Neutrophil (primary cell): Measurements from ENCODE around the gene FGD4.
A peak's percentile ranks its signal among the peaks of the same experiment; 100 is the strongest.

Experiments
- H3K27ac ChIP-seq: fragments of 200-600 bp; sonication (generic); 2 replicates; pipeline ENCODE4 v1.5.1; 2016; ENCODE audit warnings: mild to moderate bottlenecking, moderate library complexity
- H3K27me3 ChIP-seq: fragments of 200-600 bp; sonication (generic); 2 replicates; pipeline ENCODE4 v1.6.0; 2016; ENCODE audit warnings: mild to moderate bottlenecking
- H3K36me3 ChIP-seq: fragments of 200-600 bp; sonication (generic); 2 replicates; pipeline ENCODE4 v1.5.1; 2017
- H3K4me1 ChIP-seq, 2 experiments: fragments of 200-600 bp in 1 of 2; sonication (generic) in 1 of 2; 1 replicate in 1 of 2; 2 replicates in 1 of 2; pipeline versions ENCODE4 v1.5.1 to v1.6.1; 2013 to 2016; ENCODE audit warnings: low read depth in 1 of 2, low read length in 1 of 2, mild to moderate bottlenecking in 1 of 2, moderate library complexity in 1 of 2; ENCODE audit not compliant: control insufficient read depth in 1 of 2, insufficient read depth in 1 of 2
- H3K4me3 ChIP-seq, 2 experiments: fragments of 200-600 bp in 1 of 2; sonication (generic) in 1 of 2; 1 replicate in 1 of 2; 2 replicates in 1 of 2; pipeline ENCODE4 v1.5.1; 2013 to 2016; ENCODE audit warnings: low read depth in 1 of 2, low read length in 1 of 2, mild to moderate bottlenecking in 1 of 2, moderate library complexity in 1 of 2
- H3K9me3 ChIP-seq: fragments of 200-600 bp; sonication (generic); 2 replicates; pipeline ENCODE4 v1.5.1; 2016
- TF ChIP-seq, protein P1 (sequence below): fragments of 200-600 bp; sonication (generic); IDR thresholded peaks from 2 replicates; pipeline ENCODE4 v1.5.1; 2016; ENCODE audit warnings: antibody characterized with exemption

FGD4 gene

DNA sequence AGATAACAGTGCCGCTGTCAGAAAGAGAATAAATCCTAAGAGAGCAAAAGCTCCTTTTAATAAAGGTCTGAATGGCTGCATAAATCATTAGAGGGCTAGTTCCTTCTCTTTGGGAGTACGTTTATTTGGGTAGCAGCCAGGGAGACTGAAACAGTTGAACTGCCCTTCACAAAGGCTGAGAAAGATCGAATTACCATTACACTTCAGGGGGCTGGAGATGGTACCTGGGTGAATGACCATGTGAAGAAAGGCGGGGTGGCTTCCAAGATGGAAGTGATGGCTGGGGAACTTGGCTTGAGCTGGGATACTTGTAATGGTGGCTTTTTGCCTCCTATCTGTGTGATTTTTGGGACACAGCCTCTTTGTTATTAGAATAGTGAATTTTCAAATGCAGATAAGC lies 1.7 kb upstream of the FGD4 start:
- Histone ChIP-seq H3K36me3 (no peaks in the 10 kb centered on the region), H3K27me3 (peaks cover 86% of the 10 kb centered on the region), H3K27ac (no peak overlapping the region), H3K4me1 (peaks cover 16 to 19% of the 10 kb centered on the region in 2 experiments), H3K4me3 (no peak overlapping the region), H3K9me3 (no peaks in the 10 kb centered on the region)
- TF ChIP-seq, protein P1, sequence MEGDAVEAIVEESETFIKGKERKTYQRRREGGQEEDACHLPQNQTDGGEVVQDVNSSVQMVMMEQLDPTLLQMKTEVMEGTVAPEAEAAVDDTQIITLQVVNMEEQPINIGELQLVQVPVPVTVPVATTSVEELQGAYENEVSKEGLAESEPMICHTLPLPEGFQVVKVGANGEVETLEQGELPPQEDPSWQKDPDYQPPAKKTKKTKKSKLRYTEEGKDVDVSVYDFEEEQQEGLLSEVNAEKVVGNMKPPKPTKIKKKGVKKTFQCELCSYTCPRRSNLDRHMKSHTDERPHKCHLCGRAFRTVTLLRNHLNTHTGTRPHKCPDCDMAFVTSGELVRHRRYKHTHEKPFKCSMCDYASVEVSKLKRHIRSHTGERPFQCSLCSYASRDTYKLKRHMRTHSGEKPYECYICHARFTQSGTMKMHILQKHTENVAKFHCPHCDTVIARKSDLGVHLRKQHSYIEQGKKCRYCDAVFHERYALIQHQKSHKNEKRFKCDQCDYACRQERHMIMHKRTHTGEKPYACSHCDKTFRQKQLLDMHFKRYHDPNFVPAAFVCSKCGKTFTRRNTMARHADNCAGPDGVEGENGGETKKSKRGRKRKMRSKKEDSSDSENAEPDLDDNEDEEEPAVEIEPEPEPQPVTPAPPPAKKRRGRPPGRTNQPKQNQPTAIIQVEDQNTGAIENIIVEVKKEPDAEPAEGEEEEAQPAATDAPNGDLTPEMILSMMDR: no peak

DNA sequence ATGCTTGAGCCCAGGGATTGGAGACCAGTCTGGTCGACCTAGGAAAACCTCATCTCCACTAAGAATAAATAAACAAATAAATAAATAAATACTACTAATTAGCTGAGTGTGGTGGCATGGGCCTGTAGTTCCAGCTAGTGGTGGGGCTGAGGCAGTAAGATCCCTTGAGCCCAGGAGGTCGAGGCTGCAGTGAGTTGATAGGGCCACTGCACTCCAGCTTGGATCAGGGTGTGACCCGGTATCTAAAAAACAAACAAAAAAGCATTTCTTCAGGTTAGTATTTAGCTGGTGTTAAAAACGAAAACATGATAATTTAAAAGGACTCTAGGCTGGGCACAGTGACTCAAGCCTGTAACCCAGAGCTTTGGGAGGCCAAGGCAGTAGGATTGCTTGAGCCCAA lies 1.2 kb upstream of the FGD4 start:
- Histone ChIP-seq H3K36me3 (no peaks in the 10 kb centered on the region), H3K4me1 (peaks cover 16 to 19% of the 10 kb centered on the region in 2 experiments), H3K9me3 (no peaks in the 10 kb centered on the region), H3K4me3 (no peak overlapping the region), H3K27me3 (peaks cover 91% of the 10 kb centered on the region), H3K27ac (no peak overlapping the region)
- TF ChIP-seq, protein P1: no peak

- Histone ChIP-seq H3K36me3 (no peaks in the 10 kb centered on the region), H3K27ac (no peak overlapping the region), H3K27me3 (peaks cover 93% of the 10 kb centered on the region), H3K4me1 (peaks cover 16 to 19% of the 10 kb centered on the region in 2 experiments), H3K9me3 (no peaks in the 10 kb centered on the region), H3K4me3 (peak overlapping the region; percentile 49 to 54)
- TF ChIP-seq, protein P1: no peak
These were observed 465 bp upstream of the FGD4 start for GRCh38 chr12:32398816-32399369.

DNA sequence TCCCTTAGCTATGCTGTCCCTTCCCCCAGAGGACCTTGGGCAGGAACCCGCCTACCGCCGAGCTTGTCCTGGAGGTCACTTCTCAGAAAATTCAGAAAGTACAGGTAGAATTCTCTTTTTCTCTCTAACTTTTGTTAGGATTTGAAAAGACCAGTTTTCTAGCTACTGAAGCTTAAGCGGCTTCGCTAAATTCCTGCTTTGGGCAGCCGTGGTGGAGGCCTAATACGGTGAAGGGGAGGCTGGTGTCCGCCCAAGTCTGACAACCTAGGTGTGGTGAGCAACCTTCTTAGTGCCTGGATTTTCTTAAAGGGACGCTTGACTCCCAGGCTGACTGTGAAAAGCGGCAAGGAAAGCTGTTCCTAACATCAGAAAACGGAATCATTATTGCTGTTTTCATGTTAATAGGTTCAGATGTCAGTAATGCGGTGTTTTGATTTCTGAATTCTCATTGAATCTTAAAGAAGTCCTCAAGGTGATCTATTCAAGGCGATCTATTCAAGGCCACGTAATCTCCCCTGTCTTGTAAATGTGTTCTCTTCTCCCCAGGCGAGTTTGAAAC lies 835 bp downstream of the FGD4 start:
- peak overlapping the region; percentile 49 to 54 for H3K4me3 ChIP-seq
- TF ChIP-seq, protein P1: no peak
- no peaks in the 10 kb centered on the region for H3K36me3 ChIP-seq
- H3K9me3 ChIP-seq: no peaks in the 10 kb centered on the region
- H3K27me3 ChIP-seq: peaks cover 81% of the 10 kb centered on the region
- peaks cover 16 to 19% of the 10 kb centered on the region in 2 experiments for H3K4me1 ChIP-seq
- no peak overlapping the region for H3K27ac ChIP-seq

- no peak overlapping the region for H3K27ac ChIP-seq
- no peak overlapping the region for H3K4me3 ChIP-seq
- H3K4me1 ChIP-seq: peaks cover 16 to 19% of the 10 kb centered on the region in 2 experiments
- no peaks in the 10 kb centered on the region for H3K9me3 ChIP-seq
- TF ChIP-seq, protein P1: no peak
- H3K36me3 ChIP-seq: no peaks in the 10 kb centered on the region
- peaks cover 74% of the 10 kb centered on the region for H3K27me3 ChIP-seq
These were observed 1.5 kb downstream of the FGD4 start for GRCh38 chr12:32400866-32401265.
